Epithelial cell of prostate (primary cell): ENCODE measurements around the gene SETD3.
A peak's percentile ranks its signal among the peaks of the same experiment; 100 is the strongest.

Experiments used
- DNase-seq: peaks from one replicate; pipeline ENCODE4 v3.0.0-alpha.2; 2011; ENCODE audit warnings: low read depth, low spot score
- H3K27ac ChIP-seq: fragments of 450-650 bp; 2 replicates; pipeline ENCODE4 v1.5.1; 2017; ENCODE audit warnings: mild to moderate bottlenecking

The SETD3 gene

GRCh38 chr14:99517643-99518381, 37.2 kb upstream of the SETD3 start:
- no peak for DNase-seq

GRCh38 chr14:99516871-99517642, 36.4 kb upstream of the SETD3 start:
- no peak for DNase-seq
- H3K27ac ChIP-seq: no peak overlapping the region

More at GRCh38 chr14:99517643-99518381, 37.2 kb upstream of the SETD3 start:
- no peak overlapping the region for H3K27ac ChIP-seq

- DNase-seq: no peak
- no peak overlapping the region for H3K27ac ChIP-seq
Measured at GRCh38 chr14:99516156-99516870, 35.7 kb upstream of the SETD3 start.

- H3K27ac ChIP-seq: no peak overlapping the region
- DNase-seq: no peak
Measured at GRCh38 chr14:99515301-99516155, 34.9 kb upstream of the SETD3 start.

DNA sequence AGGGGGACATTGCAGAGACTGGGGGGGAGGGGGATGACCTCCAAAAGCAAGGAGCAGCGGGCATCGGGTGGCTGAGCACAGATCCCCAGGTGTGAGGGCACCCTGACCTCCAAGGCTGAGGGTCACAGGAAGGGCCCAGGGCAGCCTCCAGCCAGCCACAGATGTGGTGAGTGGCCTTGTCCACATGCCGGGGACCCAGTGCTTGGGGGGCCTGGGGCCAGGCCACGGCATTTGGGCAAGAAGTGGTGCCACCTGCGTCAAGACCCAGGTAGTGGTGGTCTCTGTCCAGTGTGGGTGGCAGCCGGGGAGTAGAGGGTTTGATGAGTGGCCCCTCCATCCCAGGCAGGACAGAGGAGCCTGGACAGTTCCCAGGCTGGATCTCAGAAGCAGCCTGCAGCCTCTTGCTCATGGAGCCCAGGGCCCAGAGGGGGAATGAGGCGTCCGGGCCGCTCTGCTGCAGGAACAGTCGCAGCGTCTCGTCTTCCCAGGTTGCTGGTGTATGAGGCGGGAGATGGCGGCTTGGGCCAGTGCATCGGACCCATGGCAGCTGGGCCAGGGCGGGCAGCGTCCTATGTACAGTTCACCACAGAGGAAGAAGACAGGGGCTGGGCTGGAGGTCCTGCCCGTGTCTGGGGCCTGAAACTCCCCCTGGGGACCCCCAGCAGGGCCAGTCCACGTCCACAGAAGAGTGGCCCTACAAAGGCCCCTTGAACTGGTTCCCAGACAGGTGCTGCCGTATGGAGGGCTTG, 34.1 kb upstream of the SETD3 start:
- DNase-seq: no peak
- H3K27ac ChIP-seq: no peak overlapping the region

GRCh38 chr14:99513946-99514551, 33.4 kb upstream of the SETD3 start:
- no peak for DNase-seq
- no peak overlapping the region for H3K27ac ChIP-seq

GRCh38 chr14:99513183-99513694, 32.6 kb upstream of the SETD3 start:
- no peak for DNase-seq
- H3K27ac ChIP-seq: no peak overlapping the region

- no peak overlapping the region for H3K27ac ChIP-seq
- DNase-seq: no peak
Measured at GRCh38 chr14:99512571-99513182, 32.0 kb upstream of the SETD3 start.

- H3K27ac ChIP-seq: no peak overlapping the region
- DNase-seq: no peak
Measured at GRCh38 chr14:99512110-99512449, 31.4 kb upstream of the SETD3 start.

GRCh38 chr14:99511421-99512109, 30.9 kb upstream of the SETD3 start:
- no peak overlapping the region for H3K27ac ChIP-seq
- DNase-seq: no peak

GRCh38 chr14:99510556-99511139, 30.0 kb upstream of the SETD3 start:
- no peak overlapping the region for H3K27ac ChIP-seq
- no peak for DNase-seq

- H3K27ac ChIP-seq: no peak overlapping the region
- no peak for DNase-seq
Measured at GRCh38 chr14:99509871-99510555, 29.4 kb upstream of the SETD3 start.

- peak; percentile 3 for DNase-seq
- H3K27ac ChIP-seq: no peak overlapping the region
Measured at GRCh38 chr14:99508896-99509629, 28.4 kb upstream of the SETD3 start.

GRCh38 chr14:99507860-99508640, 27.4 kb upstream of the SETD3 start:
- H3K27ac ChIP-seq: no peak overlapping the region
- DNase-seq: no peak

DNA sequence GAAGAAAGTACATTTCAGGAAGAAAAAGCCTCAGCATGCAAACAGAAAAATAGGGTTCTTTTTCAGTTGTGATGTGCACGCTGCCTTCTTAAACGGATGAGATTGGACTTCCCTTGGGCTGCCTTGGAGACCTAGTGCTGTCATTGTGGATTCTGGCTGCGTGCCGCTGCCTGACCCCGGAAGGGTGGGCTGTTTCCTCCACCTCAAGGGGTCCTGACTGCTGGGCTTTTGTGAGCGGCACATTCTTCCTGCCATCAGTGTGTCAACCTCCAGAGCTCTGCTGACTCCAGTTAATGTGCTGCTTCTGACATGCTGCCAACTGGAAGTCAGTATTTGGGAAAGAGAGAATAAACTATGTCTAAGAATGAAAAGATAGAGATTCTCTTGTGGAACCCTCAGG, 25.6 kb upstream of the SETD3 start:
- H3K27ac ChIP-seq: no peak overlapping the region
- DNase-seq: no peak

- DNase-seq: no peak
- H3K27ac ChIP-seq: no peak overlapping the region
Measured at GRCh38 chr14:99505089-99505488, 24.4 kb upstream of the SETD3 start.
